ENCODE data around the gene SLC28A1.
"Not testable (repeated sequence)": the region's sequence is repeated elsewhere in the genome, so short reads cannot be mapped to it uniquely, and the experiment has no call there.

The SLC28A1 gene

DNA sequence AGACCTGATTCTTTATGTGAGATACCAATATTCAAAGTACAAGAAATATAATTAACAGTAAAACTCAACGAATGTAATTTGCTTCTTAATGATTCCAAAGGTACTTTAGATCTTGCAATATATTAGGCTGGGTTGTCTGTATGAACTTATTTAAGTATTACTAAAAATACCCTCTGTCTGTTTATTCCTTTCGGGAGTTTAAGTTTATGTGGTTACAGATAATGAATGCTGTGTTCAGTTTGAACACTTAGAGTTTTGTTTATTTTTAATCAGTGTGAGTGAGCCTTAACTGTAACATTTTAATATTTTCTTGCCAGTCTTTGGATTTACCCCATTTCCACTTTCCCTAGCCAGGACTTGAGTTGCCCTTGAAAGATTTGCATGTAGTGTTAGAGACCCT, 100.7 kb downstream of the SLC28A1 start:
- Histone ChIP-seq H3K36me3 (no peaks in the 10 kb centered on the region), H3K27me3 (ENCODE audit: insufficient read depth, low read depth, severe bottlenecking) (no peaks in the 10 kb centered on the region), H3K9me3 (ENCODE audit: severe bottlenecking) (no peaks in the 10 kb centered on the region), H3K27ac (no peak overlapping the region), H3K4me3 (ENCODE audit: low read depth, low read length) (no peak overlapping the region)
- TF ChIP-seq, protein P1, sequence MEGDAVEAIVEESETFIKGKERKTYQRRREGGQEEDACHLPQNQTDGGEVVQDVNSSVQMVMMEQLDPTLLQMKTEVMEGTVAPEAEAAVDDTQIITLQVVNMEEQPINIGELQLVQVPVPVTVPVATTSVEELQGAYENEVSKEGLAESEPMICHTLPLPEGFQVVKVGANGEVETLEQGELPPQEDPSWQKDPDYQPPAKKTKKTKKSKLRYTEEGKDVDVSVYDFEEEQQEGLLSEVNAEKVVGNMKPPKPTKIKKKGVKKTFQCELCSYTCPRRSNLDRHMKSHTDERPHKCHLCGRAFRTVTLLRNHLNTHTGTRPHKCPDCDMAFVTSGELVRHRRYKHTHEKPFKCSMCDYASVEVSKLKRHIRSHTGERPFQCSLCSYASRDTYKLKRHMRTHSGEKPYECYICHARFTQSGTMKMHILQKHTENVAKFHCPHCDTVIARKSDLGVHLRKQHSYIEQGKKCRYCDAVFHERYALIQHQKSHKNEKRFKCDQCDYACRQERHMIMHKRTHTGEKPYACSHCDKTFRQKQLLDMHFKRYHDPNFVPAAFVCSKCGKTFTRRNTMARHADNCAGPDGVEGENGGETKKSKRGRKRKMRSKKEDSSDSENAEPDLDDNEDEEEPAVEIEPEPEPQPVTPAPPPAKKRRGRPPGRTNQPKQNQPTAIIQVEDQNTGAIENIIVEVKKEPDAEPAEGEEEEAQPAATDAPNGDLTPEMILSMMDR (IDR thresholded peaks at IDR 0.05; ENCODE audit: low read depth, low read length), result no peak
- DNase-seq, result no peak

DNA sequence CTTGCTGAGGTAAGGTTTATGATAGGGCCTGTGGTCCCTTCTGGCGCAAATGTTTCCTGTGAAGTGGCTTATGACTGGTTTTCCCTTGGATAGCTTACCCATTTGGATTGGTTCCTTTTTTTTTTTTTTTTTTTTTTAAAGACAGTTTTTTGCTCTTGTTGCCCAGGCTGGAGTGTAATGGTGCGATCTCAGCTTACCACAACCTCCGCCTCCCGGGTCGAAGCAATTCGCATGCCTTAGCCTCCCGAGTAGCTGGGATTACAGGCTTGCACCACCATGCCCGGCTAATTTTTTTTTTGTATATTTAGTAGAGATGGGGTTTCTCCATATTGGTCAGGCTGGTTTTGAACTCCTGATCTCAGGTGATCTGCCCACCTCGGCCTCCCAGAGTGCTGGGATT, 102.9 kb downstream of the SLC28A1 start:
- not testable (repeated sequence) for H3K9me3 ChIP-seq (ENCODE audit: severe bottlenecking); H3K36me3 ChIP-seq; DNase-seq; H3K27ac ChIP-seq; H3K4me3 ChIP-seq (ENCODE audit: low read depth, low read length); H3K27me3 ChIP-seq (ENCODE audit: insufficient read depth, low read depth, severe bottlenecking)

DNA sequence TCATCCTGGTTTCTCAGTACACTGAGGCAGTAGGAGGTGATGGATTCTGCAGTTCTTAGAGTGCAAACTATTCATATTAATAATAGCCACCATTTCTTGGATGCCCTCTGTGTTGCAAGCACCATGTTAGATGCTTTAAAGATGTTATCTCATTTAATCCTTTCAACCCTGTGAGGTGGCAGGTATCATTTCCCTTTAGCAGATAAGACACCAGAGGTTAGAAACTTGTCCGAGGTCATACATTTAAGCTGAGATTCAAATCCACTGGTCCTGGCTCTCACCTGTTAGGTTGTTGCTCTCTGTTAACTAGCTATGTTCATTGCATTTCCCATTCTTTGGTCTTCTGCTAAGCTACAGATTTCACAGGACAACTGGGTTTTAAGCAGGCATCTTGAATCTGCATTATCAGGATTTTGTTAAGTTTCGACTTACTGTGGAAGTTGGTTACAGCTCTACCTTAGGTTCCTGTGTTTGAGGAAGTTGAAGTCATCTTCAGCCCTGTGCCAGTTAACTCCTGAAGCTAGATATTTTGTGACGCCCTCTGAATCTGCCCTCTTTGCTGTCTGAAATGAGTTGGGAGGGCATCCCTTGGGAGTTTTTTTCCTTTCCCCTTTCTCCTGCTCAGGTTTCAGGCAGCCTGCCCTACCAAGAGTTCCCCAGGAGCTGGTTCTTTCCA, 103.6 kb downstream of the SLC28A1 start:
- TF ChIP-seq, protein P1 (IDR thresholded peaks at IDR 0.05; ENCODE audit: low read depth, low read length), result no peak
- Histone ChIP-seq H3K4me3 (ENCODE audit: low read depth, low read length) (no peak overlapping the region), H3K9me3 (ENCODE audit: severe bottlenecking) (no peaks in the 10 kb centered on the region), H3K27ac (no peak overlapping the region), H3K36me3 (no peaks in the 10 kb centered on the region), H3K27me3 (ENCODE audit: insufficient read depth, low read depth, severe bottlenecking) (no peaks in the 10 kb centered on the region)
- no peak for DNase-seq

DNA sequence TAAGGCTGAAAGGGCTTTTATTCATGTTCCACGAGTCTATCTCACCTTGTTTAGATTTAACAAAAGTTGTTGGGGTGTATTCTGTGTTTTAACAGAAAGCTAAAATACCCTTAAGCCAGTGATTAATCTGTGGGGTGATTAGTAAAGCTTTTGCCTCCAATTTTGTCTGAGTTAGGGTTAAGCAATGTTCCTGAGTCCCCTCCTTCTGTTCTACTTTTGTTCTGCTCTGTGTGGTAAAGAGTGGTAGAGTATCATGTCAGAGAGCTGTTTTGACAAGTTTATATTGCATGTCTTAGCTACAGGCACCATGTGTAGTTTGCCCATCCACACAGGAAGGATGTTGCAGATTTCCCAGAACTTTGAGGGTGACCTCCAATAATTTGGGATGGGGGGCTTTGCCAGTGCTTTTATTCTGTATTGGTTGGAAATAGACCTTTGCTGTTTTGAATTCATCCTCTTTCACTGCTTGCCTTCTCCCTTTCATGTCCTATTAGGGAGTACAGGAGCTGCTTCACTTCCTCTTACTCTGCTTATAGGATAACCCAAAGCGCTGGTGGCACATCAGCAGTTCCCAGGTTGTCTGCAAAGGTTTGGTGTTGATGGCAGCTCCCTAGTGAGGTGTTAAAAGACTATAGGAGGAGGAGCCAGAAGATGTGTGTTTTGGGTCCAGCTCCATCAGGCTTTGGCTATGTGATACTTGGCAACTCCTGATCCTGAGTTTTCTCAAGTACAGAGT, 104.6 kb downstream of the SLC28A1 start:
- Histone ChIP-seq H3K27ac (no peak overlapping the region), H3K36me3 (no peaks in the 10 kb centered on the region), H3K9me3 (ENCODE audit: severe bottlenecking) (no peaks in the 10 kb centered on the region), H3K4me3 (ENCODE audit: low read depth, low read length) (no peak overlapping the region), H3K27me3 (ENCODE audit: insufficient read depth, low read depth, severe bottlenecking) (no peaks in the 10 kb centered on the region)
- no peak for DNase-seq
- TF ChIP-seq, protein P1 (IDR thresholded peaks at IDR 0.05; ENCODE audit: low read depth, low read length), result no peak

DNA sequence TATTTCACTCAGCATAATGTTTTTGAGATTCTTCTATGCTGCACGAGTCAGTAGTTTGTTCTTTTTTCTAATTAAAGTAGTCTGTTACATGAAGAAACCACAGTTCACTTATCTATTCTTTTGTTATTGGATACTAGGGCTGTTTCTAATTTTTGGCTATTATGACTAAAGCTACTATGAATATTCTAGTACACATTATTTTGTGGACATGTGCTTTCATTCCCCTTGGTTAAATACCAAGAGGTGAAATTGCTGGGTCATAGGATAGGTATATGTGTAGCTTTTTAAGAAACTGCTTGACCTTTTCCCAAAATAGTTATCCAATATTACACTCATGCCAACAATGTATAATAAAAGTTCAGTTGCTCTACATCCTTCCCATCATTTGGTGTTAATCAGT, 106.0 kb downstream of the SLC28A1 start:
- H3K36me3 ChIP-seq, result no peaks in the 10 kb centered on the region; the same call in 1 of the 2 replicates
- H3K27me3 ChIP-seq (ENCODE audit: insufficient read depth, low read depth, severe bottlenecking), result no peaks in the 10 kb centered on the region
- TF ChIP-seq, protein P1 (IDR thresholded peaks at IDR 0.05; ENCODE audit: low read depth, low read length), result no peak
- H3K9me3 ChIP-seq (ENCODE audit: severe bottlenecking), result no peaks in the 10 kb centered on the region
- DNase-seq, result no peak
- no peak overlapping the region for H3K27ac ChIP-seq
- no peak overlapping the region for H3K4me3 ChIP-seq (ENCODE audit: low read depth, low read length)

DNA sequence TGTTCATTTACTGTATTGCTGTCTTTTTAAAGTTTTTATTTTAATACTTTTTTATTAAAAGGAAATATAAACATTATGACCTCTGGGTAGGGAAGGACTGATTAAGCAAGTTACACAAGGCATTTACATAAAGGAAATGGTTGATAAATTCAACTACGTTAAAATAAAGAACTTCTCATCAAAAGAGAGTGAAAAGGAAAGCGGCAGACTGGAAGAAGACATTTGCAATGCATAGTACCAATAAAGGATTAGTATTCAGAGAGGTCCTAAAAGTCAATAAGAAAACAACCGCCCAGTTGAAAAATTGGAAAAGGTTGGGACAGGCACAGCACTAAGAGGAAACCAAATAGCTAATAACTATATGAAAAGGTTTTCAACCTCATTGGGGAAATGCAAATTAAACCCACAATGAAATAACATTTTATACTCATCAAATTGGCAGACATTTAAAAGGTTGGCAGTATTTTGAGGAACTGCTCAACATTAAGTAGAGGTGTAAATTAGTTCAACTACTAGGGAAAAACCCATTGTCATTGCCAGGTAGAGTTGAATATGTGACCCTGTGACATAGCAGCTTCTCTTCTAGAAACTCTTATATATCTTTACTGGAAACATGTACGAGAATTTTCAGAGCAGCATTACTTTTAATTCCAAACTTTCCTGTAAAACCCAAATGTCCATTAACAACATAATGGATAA, 106.7 kb downstream of the SLC28A1 start:
- Histone ChIP-seq H3K27ac (no peak overlapping the region), H3K36me3 (no peaks in the 10 kb centered on the region; the same call in 1 of the 2 replicates), H3K27me3 (ENCODE audit: insufficient read depth, low read depth, severe bottlenecking) (no peaks in the 10 kb centered on the region), H3K4me3 (ENCODE audit: low read depth, low read length) (no peak overlapping the region), H3K9me3 (ENCODE audit: severe bottlenecking) (no peaks in the 10 kb centered on the region)
- TF ChIP-seq, protein P1 (IDR thresholded peaks at IDR 0.05; ENCODE audit: low read depth, low read length), result no peak
- DNase-seq, result no peak
